Thyroid gland (tissue), 4 donors: Measurements from ENCODE around the gene TRIM17.

Experiments
- POLR2A ChIP-seq, 2 donors: fragments of 450-650 bp; IDR thresholded peaks; one replicate each; pipeline ENCODE4 v1.6.1; 2017; ENCODE audit warnings: antibody characterized with exemption in 2 of 2, mild to moderate bottlenecking in 2 of 2, moderate library complexity in 1 of 2
- TF ChIP-seq, protein P1 (sequence below), 6 experiments: fragments of 200-600 bp in 3 of 6; fragments of 450-650 bp in 3 of 6; sonication (generic) in 3 of 6; IDR thresholded peaks; one replicate each; pipeline ENCODE4 v1.5.1; 2016 to 2019; ENCODE audit warnings: antibody characterized with exemption in 6 of 6, mild to moderate bottlenecking in 2 of 6, inconsistent platforms in 1 of 6, moderate library complexity in 1 of 6

DNA sequence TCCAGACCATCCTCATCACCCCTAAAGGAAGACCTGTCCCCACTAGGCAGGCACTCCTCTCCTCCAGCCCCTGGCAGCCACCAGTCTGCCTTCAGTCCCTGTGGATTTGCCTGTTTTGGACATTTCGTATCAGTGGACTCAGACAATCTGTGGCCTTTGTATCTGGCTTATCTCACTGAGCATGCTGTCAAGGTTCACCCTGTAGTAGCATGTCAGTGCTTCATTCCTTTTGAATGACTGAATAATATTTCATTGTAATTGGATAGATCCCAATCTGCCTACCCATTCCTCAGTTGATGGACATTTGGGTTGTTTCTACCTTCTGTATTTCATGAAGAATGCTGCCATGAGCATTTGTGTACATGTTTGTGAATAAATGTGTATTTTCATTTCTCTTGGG lies 37.6 kb upstream of the TRIM17 start:
- TF ChIP-seq, protein P1, sequence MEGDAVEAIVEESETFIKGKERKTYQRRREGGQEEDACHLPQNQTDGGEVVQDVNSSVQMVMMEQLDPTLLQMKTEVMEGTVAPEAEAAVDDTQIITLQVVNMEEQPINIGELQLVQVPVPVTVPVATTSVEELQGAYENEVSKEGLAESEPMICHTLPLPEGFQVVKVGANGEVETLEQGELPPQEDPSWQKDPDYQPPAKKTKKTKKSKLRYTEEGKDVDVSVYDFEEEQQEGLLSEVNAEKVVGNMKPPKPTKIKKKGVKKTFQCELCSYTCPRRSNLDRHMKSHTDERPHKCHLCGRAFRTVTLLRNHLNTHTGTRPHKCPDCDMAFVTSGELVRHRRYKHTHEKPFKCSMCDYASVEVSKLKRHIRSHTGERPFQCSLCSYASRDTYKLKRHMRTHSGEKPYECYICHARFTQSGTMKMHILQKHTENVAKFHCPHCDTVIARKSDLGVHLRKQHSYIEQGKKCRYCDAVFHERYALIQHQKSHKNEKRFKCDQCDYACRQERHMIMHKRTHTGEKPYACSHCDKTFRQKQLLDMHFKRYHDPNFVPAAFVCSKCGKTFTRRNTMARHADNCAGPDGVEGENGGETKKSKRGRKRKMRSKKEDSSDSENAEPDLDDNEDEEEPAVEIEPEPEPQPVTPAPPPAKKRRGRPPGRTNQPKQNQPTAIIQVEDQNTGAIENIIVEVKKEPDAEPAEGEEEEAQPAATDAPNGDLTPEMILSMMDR (IDR thresholded peaks at IDR 0.05): no peak
- TF ChIP-seq POLR2A (IDR thresholded peaks at IDR 0.05): no peak
